HCT116 (cell line): ENCODE data around the gene KCNQ4. TPM values are rescaled to one million over a fixed set of nuclear protein-coding genes. Genes with fewer than 3 reads are reported as not detected.

ENCODE experiments used
- ATAC-seq: fragments of 200-7000 bp; cut with Tn5 transposase; 2 replicates; pipeline ENCODE4 v1.9.1; 2020; ENCODE audit warnings: mild to moderate bottlenecking, moderate library complexity
- BruUV-seq: library from RNA; stranded (reverse); fragments of 400-500 nt; replicated peaks from 2 replicates; lab custom pipeline; 2021; lab: Mats Ljungman, UMichigan
- CTCF ChIA-PET: fragments of 300-600 bp; sonication (Branson Sonifier 250); formaldehyde crosslinking; loops from one replicate; lab custom pipeline; 2021; ENCODE audit warnings: antibody characterized with exemption; lab: Charles Lee
- POLR2A ChIA-PET: fragments of 300-600, 350-600 bp; sonication (Branson Sonifier 250); formaldehyde crosslinking; loops from one replicate; lab custom pipeline; 2021; ENCODE audit warnings: antibody characterized with exemption; lab: Charles Lee
- RAD21 ChIA-PET, 2 experiments: fragments of 300-600 bp; sonication (Branson Sonifier 250); formaldehyde crosslinking; loops; one replicate each; lab custom pipeline; 2023; ENCODE audit warnings: low total read pairs in 2 of 2; ENCODE audit not compliant: uncharacterized antibody in 2 of 2, unreplicated experiment in 2 of 2, low non-redundant PET in 1 of 2; lab: Charles Lee
- DNase-seq: peaks from one replicate; pipeline ENCODE4 v3.0.0-alpha.2; 2010; ENCODE audit warnings: low read depth, low spot score
- H2AFZ ChIP-seq: fragments of 200-600 bp; shearing (Covaris generic), sonication (generic); 2 replicates; pipeline ENCODE4 v1.6.1; 2017; ENCODE audit warnings: low read depth, mixed run types, mixed read lengths, antibody characterized with exemption, low read length; ENCODE audit not compliant: poor library complexity, severe bottlenecking
- H3K27ac ChIP-seq: 2 replicates; pipeline ENCODE4 v1.5.1; 2012; ENCODE audit warnings: low read depth, low read length
- H3K27me3 ChIP-seq: fragments of 200-600 bp; sonication (generic); 2 replicates; pipeline ENCODE4 v1.6.1; 2016; ENCODE audit warnings: mixed run types, low read length, mixed read lengths; ENCODE audit not compliant: insufficient read depth
- H3K36me3 ChIP-seq, 2 experiments: fragments of 200-500 bp in 1 of 2; fragments of 200-600 bp in 1 of 2; sonication (Bioruptor generic) in 1 of 2; sonication (generic) in 1 of 2; 2 replicates each; pipeline versions ENCODE4 v1.5.1 to v1.6.1; 2014 to 2016; ENCODE audit warnings: low read length in 2 of 2, inconsistent platforms in 1 of 2, mixed read lengths in 1 of 2, mixed run types in 1 of 2; ENCODE audit not compliant: insufficient read depth in 2 of 2, control insufficient read depth in 1 of 2
- H3K4me1 ChIP-seq, 2 experiments: fragments of 200-600 bp in 1 of 2; sonication (generic) in 1 of 2; 2 replicates each; pipeline versions ENCODE4 v1.5.1 to v1.6.1; 2012 to 2017; ENCODE audit warnings: low read length in 2 of 2, inconsistent platforms in 1 of 2, mild to moderate bottlenecking in 1 of 2, mixed read lengths in 1 of 2, mixed run types in 1 of 2, moderate library complexity in 1 of 2; ENCODE audit not compliant: insufficient read depth in 2 of 2, control insufficient read depth in 1 of 2
- H3K4me2 ChIP-seq: fragments of 200-600 bp; sonication (generic); 2 replicates; pipeline ENCODE4 v1.6.1; 2017; ENCODE audit warnings: mixed run types, low read length, mixed read lengths
- H3K4me3 ChIP-seq, 2 experiments: fragments of 200-600 bp in 1 of 2; sonication (generic) in 1 of 2; replicated peaks in 1 of 2; 2 replicates each; pipeline ENCODE4 v1.5.1; 2011 to 2016; ENCODE audit warnings: low read length in 2 of 2, control low read depth in 1 of 2, low read depth in 1 of 2, mild to moderate bottlenecking in 1 of 2, mixed read lengths in 1 of 2, mixed run types in 1 of 2
- H3K79me2 ChIP-seq: fragments of 200-600 bp; sonication (generic); 2 replicates; pipeline ENCODE4 v1.6.1; 2017; ENCODE audit warnings: mild to moderate bottlenecking, mixed run types, low read length, moderate library complexity, mixed read lengths; ENCODE audit not compliant: insufficient read depth
- H3K9ac ChIP-seq: fragments of 200-600 bp; sonication (generic); 2 replicates; pipeline ENCODE4 v1.6.1; 2016; ENCODE audit warnings: low read length, mixed read lengths
- H3K9me2 ChIP-seq: fragments of 200-600 bp; sonication (generic), shearing (Covaris generic); 2 replicates; pipeline ENCODE4 v1.6.1; 2017; ENCODE audit warnings: mixed run types, mild to moderate bottlenecking, moderate library complexity; ENCODE audit not compliant: insufficient read depth
- H3K9me3 ChIP-seq, 2 experiments: fragments of 200-500 bp in 1 of 2; fragments of 200-600 bp in 1 of 2; sonication (Bioruptor generic) in 1 of 2; sonication (generic) in 1 of 2; 2 replicates each; pipeline ENCODE4 v1.6.1; 2014 to 2017; ENCODE audit warnings: low read length in 2 of 2, mixed read lengths in 2 of 2, inconsistent platforms in 1 of 2, low read depth in 1 of 2, mild to moderate bottlenecking in 1 of 2, mixed run types in 1 of 2, moderate library complexity in 1 of 2; ENCODE audit not compliant: control insufficient read depth in 1 of 2, insufficient read depth in 1 of 2
- H4K20me1 ChIP-seq: fragments of 200-600 bp; sonication (generic), shearing (Covaris generic); 2 replicates; pipeline ENCODE4 v1.6.1; 2017; ENCODE audit warnings: mixed run types, mild to moderate bottlenecking, moderate library complexity; ENCODE audit not compliant: insufficient read depth
- ATF3 ChIP-seq: IDR thresholded peaks from 2 replicates; pipeline ENCODE4 v1.6.1; 2012
- CBX3 ChIP-seq: IDR thresholded peaks from 2 replicates; pipeline ENCODE4 v1.6.1; 2012; ENCODE audit warnings: low read depth
- CEBPB ChIP-seq: IDR thresholded peaks from 2 replicates; pipeline ENCODE4 v1.6.1; 2012; ENCODE audit warnings: low read depth
- CTCF ChIP-seq, 3 experiments: fragments of 200-600 bp in 1 of 3; sonication (generic) in 1 of 3; IDR thresholded peaks in 2 of 3; conservative IDR thresholded peaks in 1 of 3; 2 replicates each; pipeline ENCODE4 v1.5.1; 2012 to 2017; ENCODE audit warnings: low read depth in 2 of 3, low read length in 2 of 3, antibody characterized with exemption in 1 of 3, borderline replicate concordance in 1 of 3, control low read depth in 1 of 3, mild to moderate bottlenecking in 1 of 3, mixed read lengths in 1 of 3, mixed run types in 1 of 3, moderate library complexity in 1 of 3; ENCODE audit not compliant: insufficient read depth in 1 of 3
- EGR1 ChIP-seq: IDR thresholded peaks from 2 replicates; pipeline ENCODE4 v1.6.1; 2012; ENCODE audit warnings: low read depth
- ELF1 ChIP-seq: IDR thresholded peaks from 2 replicates; pipeline ENCODE4 v1.6.1; 2012; ENCODE audit warnings: low read depth, borderline replicate concordance
- EZH2 ChIP-seq: fragments of 200-600 bp; sonication (generic); IDR thresholded peaks from 2 replicates; pipeline ENCODE4 v1.6.1; 2017; ENCODE audit warnings: antibody characterized with exemption, mixed run types
- EZH2phosphoT487 ChIP-seq: fragments of 200-600 bp; IDR thresholded peaks from 2 replicates; pipeline ENCODE4 v1.6.1; 2018; ENCODE audit warnings: antibody characterized with exemption, borderline replicate concordance
- FOSL1 ChIP-seq: IDR thresholded peaks from 2 replicates; pipeline ENCODE4 v1.6.1; 2012; ENCODE audit warnings: low read depth
- POLR2A ChIP-seq: IDR thresholded peaks from 2 replicates; pipeline ENCODE4 v1.7.0; 2011; ENCODE audit warnings: borderline replicate concordance; ENCODE audit not compliant: insufficient read depth, insufficient read length; ENCODE audit errors: extremely low read depth
- POLR2AphosphoS5 ChIP-seq: IDR thresholded peaks from 2 replicates; pipeline ENCODE4 v1.6.1; 2011; ENCODE audit warnings: mild to moderate bottlenecking, low read depth, low read length, moderate library complexity
- RAD21 ChIP-seq: IDR thresholded peaks from 2 replicates; pipeline ENCODE4 v1.6.1; 2012; ENCODE audit warnings: low read depth, mild to moderate bottlenecking
- REST ChIP-seq: IDR thresholded peaks from 2 replicates; pipeline ENCODE4 v1.6.1; 2012; ENCODE audit warnings: low read depth
- SIN3A ChIP-seq: IDR thresholded peaks from 2 replicates; pipeline ENCODE4 v1.6.1; 2012; ENCODE audit warnings: low read depth
- SP1 ChIP-seq: IDR thresholded peaks from 2 replicates; pipeline ENCODE4 v1.6.1; 2012; ENCODE audit warnings: low read depth
- YY1 ChIP-seq: IDR thresholded peaks from 2 replicates; pipeline ENCODE4 v1.6.1; 2011; ENCODE audit warnings: low read length, low read depth, moderate library complexity, mild to moderate bottlenecking; ENCODE audit not compliant: insufficient replicate concordance; ENCODE audit errors: extremely low read depth
- ZBTB33 ChIP-seq: IDR thresholded peaks from 2 replicates; pipeline ENCODE4 v1.6.1; 2011; ENCODE audit warnings: mild to moderate bottlenecking, low read length, moderate library complexity; ENCODE audit not compliant: insufficient replicate concordance; ENCODE audit errors: extremely low read depth
- ZFX ChIP-seq: fragments of 450-650 bp; IDR thresholded peaks from 2 replicates; pipeline ENCODE4 v1.6.1; 2017
- ZNF274 ChIP-seq: fragments of 200-500 bp; sonication (Bioruptor generic); IDR thresholded peaks from 2 replicates; pipeline ENCODE4 v1.6.1; 2014; ENCODE audit warnings: mild to moderate bottlenecking, low read depth, low read length, inconsistent platforms
- intact Hi-C: fragments of 100-400 bp; cut with micrococcal nuclease; formaldehyde crosslinking; loops from 2 replicates; pipeline ENCODE4 v1.10.0; 2022
- total RNA-seq: library from RNA; stranded (reverse); gene quantifications from one replicate; pipeline ENCODE4 v1.2.1, GENCODE V29; 2021; ENCODE audit not compliant: unreplicated experiment

The KCNQ4 gene
- total RNA-seq, 1 experiment from 2014 or later, result 4.1 TPM

- H3K9me3 ChIP-seq, result no peaks in the 10 kb centered on the region
- peaks cover 7 to 30% of the 10 kb centered on the region in 2 experiments; a peak in 3 of 4 replicates for H3K4me1 ChIP-seq
- no peak overlapping the region for H2AFZ ChIP-seq
- intact Hi-C loops, result no loop called here
- TF ChIP-seq CBX3, result no peak
- no peak for TF ChIP-seq ATF3
- no peak for TF ChIP-seq EZH2phosphoT487
- no peak for TF ChIP-seq CTCF (IDR thresholded peaks at IDR 0.05 in 2 of 3, conservative IDR thresholded peaks at IDR 0.05 in 1 of 3; ENCODE audit: borderline replicate concordance in 1 of 3, insufficient read depth in 1 of 3, low read depth in 2 of 3, low read length in 2 of 3)
- no peak for TF ChIP-seq POLR2A
- TF ChIP-seq CEBPB, result no peak
- TF ChIP-seq ZNF274, result no peak
- TF ChIP-seq EZH2, result no peak
- no peak for TF ChIP-seq REST
- no peak for TF ChIP-seq EGR1
- no peak for TF ChIP-seq ZFX
- no peak for TF ChIP-seq FOSL1
- no peak for TF ChIP-seq ZBTB33
- TF ChIP-seq YY1, result no peak
- no peak for TF ChIP-seq RAD21
- no peak for TF ChIP-seq SP1
- TF ChIP-seq SIN3A, result no peak
- no peak for TF ChIP-seq POLR2AphosphoS5
- no peak for TF ChIP-seq ELF1
- TF ChIP-seq, all 23 proteins: peak for 0
- no peaks in the 10 kb centered on the region for H3K27me3 ChIP-seq
- H3K79me2 ChIP-seq, result no peaks in the 10 kb centered on the region
- BruUV-seq, result no TSS peak
- no peak for DNase-seq
- no peaks in the 10 kb centered on the region for H3K9me2 ChIP-seq
- H3K9ac ChIP-seq, result no peak overlapping the region
- RAD21 ChIA-PET, result no interaction called here
- H3K4me2 ChIP-seq, result peak overlapping the region; percentile 55
- H3K27ac ChIP-seq, result no peak overlapping the region
- H4K20me1 ChIP-seq, result no peaks in the 10 kb centered on the region
- no peaks in the 10 kb centered on the region for H3K36me3 ChIP-seq
- POLR2A ChIA-PET, result no interaction called here
- peak overlapping the region in 1 of 2 experiments; percentile 12; a peak in 1 of 4 replicates for H3K4me3 ChIP-seq
- no peak for ATAC-seq
- CTCF ChIA-PET, result no interaction called here
These were observed 18.1 kb downstream of the KCNQ4 start for GRCh38 chr1:40801742-40802077.
